GM13976 (cell line): ENCODE data around the gene TRAF1.

Experiments used
- DNase-seq: peaks from one replicate; pipeline ENCODE4 v3.0.0; 2012; ENCODE audit warnings: low spot score
- CTCF ChIP-seq: IDR thresholded peaks from 2 replicates; pipeline ENCODE4 v1.5.1; 2012; ENCODE audit warnings: borderline replicate concordance, mild to moderate bottlenecking; ENCODE audit not compliant: insufficient read depth; ENCODE audit errors: extremely low read depth, missing control alignments, control extremely low read depth
- in situ Hi-C: fragments of 300-500 bp; cut with MboI; formaldehyde crosslinking; loops from one replicate; pipeline ENCODE4 v1.12.0; 2022; ENCODE audit warnings: low sequenced_read_pairs, mixed read lengths, inconsistent platforms; ENCODE audit not compliant: unreplicated experiment

TRAF1 gene

GRCh38 chr9:120869360-120869687 lies 57.3 kb downstream of the TRAF1 start:
- in situ Hi-C loops: no loop called here
- no peak for DNase-seq
- TF ChIP-seq CTCF: no peak

- in situ Hi-C loops: no loop called here
- peak; percentile 99 for DNase-seq
- TF ChIP-seq CTCF: peak; percentile 60
These were observed 57.8 kb downstream of the TRAF1 start for GRCh38 chr9:120868676-120869359.

- TF ChIP-seq CTCF: no peak
- no peak for DNase-seq
- in situ Hi-C loops: no loop called here
These were observed 58.3 kb downstream of the TRAF1 start for GRCh38 chr9:120868339-120868675.

GRCh38 chr9:120867676-120868338 lies 58.8 kb downstream of the TRAF1 start:
- no peak for TF ChIP-seq CTCF
- DNase-seq: no peak
- in situ Hi-C loops: no loop called here

- in situ Hi-C loops: no loop called here
- TF ChIP-seq CTCF: no peak
- DNase-seq: no peak
These were observed 59.9 kb downstream of the TRAF1 start for GRCh38 chr9:120866651-120867050.

- TF ChIP-seq CTCF: no peak
- DNase-seq: no peak
- in situ Hi-C loops: no loop called here
These were observed 60.8 kb downstream of the TRAF1 start for GRCh38 chr9:120865809-120866208.
